OCI-LY1 (cell line): ENCODE measurements around the gene CLSTN2.

Experiments
- H2AFZ ChIP-seq: fragments of 200-600 bp; sonication (generic), shearing (Covaris generic); 2 replicates; pipeline ENCODE4 v1.6.0; 2014; ENCODE audit warnings: antibody characterized with exemption, mild to moderate bottlenecking, low read length
- H3F3A ChIP-seq: fragments of 200-600 bp; sonication (generic), shearing (Covaris generic); 2 replicates; pipeline ENCODE4 v1.6.0; 2014; ENCODE audit warnings: mild to moderate bottlenecking, antibody characterized with exemption, low read length, moderate library complexity; ENCODE audit not compliant: insufficient read depth
- H3K27ac ChIP-seq: fragments of 200-600 bp; sonication (generic); 2 replicates; pipeline ENCODE4 v1.5.1; 2014; ENCODE audit warnings: low read length, mixed run types, mild to moderate bottlenecking, low read depth; ENCODE audit not compliant: poor library complexity, severe bottlenecking
- H3K27me3 ChIP-seq: fragments of 200-600 bp; sonication (generic); 2 replicates; pipeline ENCODE4 v1.6.0; 2014; ENCODE audit warnings: antibody characterized with exemption, mild to moderate bottlenecking, low read length, moderate library complexity; ENCODE audit not compliant: insufficient read depth
- H3K36me3 ChIP-seq: fragments of 200-600 bp; sonication (generic); 2 replicates; pipeline ENCODE4 v1.6.1; 2014; ENCODE audit warnings: mild to moderate bottlenecking, antibody characterized with exemption, low read length, moderate library complexity, mixed read lengths; ENCODE audit not compliant: insufficient read depth
- H3K4me1 ChIP-seq: fragments of 200-600 bp; sonication (generic); 2 replicates; pipeline ENCODE4 v1.5.1; 2014; ENCODE audit warnings: mild to moderate bottlenecking, low read length, moderate library complexity; ENCODE audit not compliant: insufficient read depth, severe bottlenecking
- H3K4me2 ChIP-seq: fragments of 200-600 bp; sonication (generic), shearing (Covaris generic); 2 replicates; pipeline ENCODE4 v1.6.1; 2014; ENCODE audit warnings: low read length
- H3K4me3 ChIP-seq: fragments of 200-600 bp; sonication (generic); 2 replicates; pipeline ENCODE4 v1.5.1; 2014; ENCODE audit warnings: low read length, low read depth, mild to moderate bottlenecking, mixed read lengths; ENCODE audit not compliant: poor library complexity, severe bottlenecking
- H3K79me2 ChIP-seq: fragments of 200-600 bp; shearing (Covaris generic); 2 replicates; pipeline ENCODE4 v1.6.1; 2016; ENCODE audit warnings: mixed run types, low read length, mixed read lengths; ENCODE audit not compliant: insufficient read depth
- H3K9ac ChIP-seq: fragments of 200-600 bp; sonication (generic), shearing (Covaris generic); 2 replicates; pipeline ENCODE4 v1.6.1; 2014; ENCODE audit warnings: mild to moderate bottlenecking, low read length, mixed read lengths
- H3K9me2 ChIP-seq: fragments of 200-600 bp; sonication (generic), shearing (Covaris generic); 2 replicates; pipeline ENCODE4 v1.6.1; 2014; ENCODE audit warnings: low read depth, mild to moderate bottlenecking, low read length, mixed read lengths
- H3K9me3 ChIP-seq: fragments of 200-600 bp; shearing (Covaris generic); 2 replicates; pipeline ENCODE4 v1.6.1; 2014; ENCODE audit warnings: low read length, mixed read lengths
- H4K20me1 ChIP-seq: fragments of 200-600 bp; sonication (generic), shearing (Covaris generic); 2 replicates; pipeline ENCODE4 v1.6.0; 2016; ENCODE audit warnings: mild to moderate bottlenecking, low read length; ENCODE audit not compliant: insufficient read depth
- EZH2 ChIP-seq: fragments of 200-600 bp; sonication (generic), shearing (Covaris generic); IDR thresholded peaks from 2 replicates; pipeline ENCODE4 v1.8.0; 2017; ENCODE audit warnings: borderline replicate concordance, mixed run types, mild to moderate bottlenecking, antibody characterized with exemption, low read length, moderate library complexity, mixed read lengths
- TF ChIP-seq, protein P1 (sequence below): fragments of 200-600 bp; sonication (generic), shearing (Covaris generic); IDR thresholded peaks from 2 replicates; pipeline ENCODE4 v1.5.1; 2017; ENCODE audit warnings: mild to moderate bottlenecking, antibody characterized with exemption, low read length, moderate library complexity, mixed read lengths

The CLSTN2 gene

DNA sequence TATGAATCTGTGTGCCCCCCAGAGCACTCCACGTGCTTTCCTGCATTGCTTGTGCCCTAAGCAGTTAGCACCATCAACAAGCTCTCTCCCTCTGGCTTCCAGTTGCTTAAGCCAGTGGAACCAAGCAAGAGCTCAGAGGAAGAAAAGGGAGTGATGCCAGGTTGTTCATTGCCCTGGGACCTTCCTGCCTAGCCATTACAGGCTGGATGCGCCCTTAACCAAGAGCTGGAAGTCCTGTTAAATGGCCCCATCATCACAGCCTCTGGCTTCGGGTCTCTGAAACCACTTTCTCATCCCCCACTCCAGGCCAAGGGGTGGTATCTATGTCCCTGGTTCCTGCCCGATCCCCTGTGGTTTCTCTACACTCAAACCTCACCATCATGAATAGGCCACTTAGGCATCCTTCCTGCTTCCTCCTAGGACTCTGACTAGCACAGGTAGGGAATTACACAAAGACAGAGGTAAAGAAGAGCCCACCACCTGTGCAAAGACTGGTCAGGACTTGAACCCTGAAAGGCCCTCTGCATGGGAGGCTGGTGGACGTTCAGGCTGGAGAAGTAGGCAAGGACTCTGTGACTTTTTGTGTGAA lies 433.3 kb downstream of the CLSTN2 start:
- H3F3A ChIP-seq, result no peaks in the 10 kb centered on the region

GRCh38 chr3:140370686-140371085 lies 435.7 kb downstream of the CLSTN2 start:
- Histone ChIP-seq H3K79me2 (no peaks in the 10 kb centered on the region), H3F3A (no peaks in the 10 kb centered on the region), H3K9me2 (no peaks in the 10 kb centered on the region), H3K4me3 (no peak overlapping the region), H3K4me2 (no peak overlapping the region), H2AFZ (no peak overlapping the region), H3K27ac (no peak overlapping the region), H3K4me1 (no peaks in the 10 kb centered on the region), H3K27me3 (no peaks in the 10 kb centered on the region), H3K9me3 (no peaks in the 10 kb centered on the region), H4K20me1 (no peaks in the 10 kb centered on the region), H3K9ac (no peak overlapping the region), H3K36me3 (no peaks in the 10 kb centered on the region)
- TF ChIP-seq EZH2, result no peak
- TF ChIP-seq, protein P1, sequence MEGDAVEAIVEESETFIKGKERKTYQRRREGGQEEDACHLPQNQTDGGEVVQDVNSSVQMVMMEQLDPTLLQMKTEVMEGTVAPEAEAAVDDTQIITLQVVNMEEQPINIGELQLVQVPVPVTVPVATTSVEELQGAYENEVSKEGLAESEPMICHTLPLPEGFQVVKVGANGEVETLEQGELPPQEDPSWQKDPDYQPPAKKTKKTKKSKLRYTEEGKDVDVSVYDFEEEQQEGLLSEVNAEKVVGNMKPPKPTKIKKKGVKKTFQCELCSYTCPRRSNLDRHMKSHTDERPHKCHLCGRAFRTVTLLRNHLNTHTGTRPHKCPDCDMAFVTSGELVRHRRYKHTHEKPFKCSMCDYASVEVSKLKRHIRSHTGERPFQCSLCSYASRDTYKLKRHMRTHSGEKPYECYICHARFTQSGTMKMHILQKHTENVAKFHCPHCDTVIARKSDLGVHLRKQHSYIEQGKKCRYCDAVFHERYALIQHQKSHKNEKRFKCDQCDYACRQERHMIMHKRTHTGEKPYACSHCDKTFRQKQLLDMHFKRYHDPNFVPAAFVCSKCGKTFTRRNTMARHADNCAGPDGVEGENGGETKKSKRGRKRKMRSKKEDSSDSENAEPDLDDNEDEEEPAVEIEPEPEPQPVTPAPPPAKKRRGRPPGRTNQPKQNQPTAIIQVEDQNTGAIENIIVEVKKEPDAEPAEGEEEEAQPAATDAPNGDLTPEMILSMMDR, result no peak

More for the DNA sequence above, 433.3 kb downstream of the CLSTN2 start:
- Histone ChIP-seq H2AFZ (no peak overlapping the region), H3K27me3 (no peaks in the 10 kb centered on the region), H4K20me1 (no peaks in the 10 kb centered on the region), H3K36me3 (no peaks in the 10 kb centered on the region), H3K4me1 (no peaks in the 10 kb centered on the region), H3K4me3 (no peak overlapping the region), H3K9me3 (no peaks in the 10 kb centered on the region), H3K79me2 (no peaks in the 10 kb centered on the region), H3K4me2 (no peak overlapping the region), H3K9me2 (no peaks in the 10 kb centered on the region), H3K27ac (no peak overlapping the region), H3K9ac (no peak overlapping the region)
- TF ChIP-seq, protein P1, result no peak
- no peak for TF ChIP-seq EZH2

DNA sequence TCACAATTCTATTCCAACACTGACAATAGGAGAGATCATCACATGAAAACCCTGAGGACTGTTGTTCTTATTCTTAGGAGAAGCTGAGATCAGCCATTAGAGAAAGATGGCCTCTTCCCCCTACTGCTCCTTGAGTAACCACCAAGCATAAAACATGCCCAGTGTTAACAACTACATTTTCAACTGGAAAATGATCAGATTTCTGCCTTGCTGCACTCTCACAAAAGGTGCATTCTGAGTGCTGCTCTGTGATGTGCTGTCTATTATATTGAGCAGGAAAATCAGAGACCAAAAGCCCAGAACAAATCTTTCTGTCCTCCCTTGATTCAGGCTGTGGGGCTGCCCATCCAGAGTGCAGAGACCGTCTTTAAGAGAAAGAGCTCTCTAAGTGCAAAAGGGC lies 438.2 kb downstream of the CLSTN2 start:
- Histone ChIP-seq H3K27me3 (no peaks in the 10 kb centered on the region), H3K27ac (no peak overlapping the region), H4K20me1 (no peaks in the 10 kb centered on the region), H3K36me3 (no peaks in the 10 kb centered on the region), H2AFZ (no peak overlapping the region), H3K9me3 (no peaks in the 10 kb centered on the region), H3K9ac (no peak overlapping the region), H3K4me1 (no peaks in the 10 kb centered on the region), H3K79me2 (no peaks in the 10 kb centered on the region), H3K4me2 (no peak overlapping the region), H3F3A (no peaks in the 10 kb centered on the region), H3K4me3 (no peak overlapping the region), H3K9me2 (no peaks in the 10 kb centered on the region)
- no peak for TF ChIP-seq EZH2
- TF ChIP-seq, protein P1, result no peak
